GF-D8 (cell line): ENCODE results near the gene OTULIN.
A peak's percentile ranks its signal among the peaks of the same experiment; 100 is the strongest.

Experiments used
- DNase-seq: peaks from one replicate; lab custom pipeline; 2025; lab: John Stamatoyannopoulos, UW

The OTULIN gene

GRCh38 chr5:14668181-14668591 lies 3.7 kb downstream of the OTULIN start:
- DNase-seq, result no peak

DNA sequence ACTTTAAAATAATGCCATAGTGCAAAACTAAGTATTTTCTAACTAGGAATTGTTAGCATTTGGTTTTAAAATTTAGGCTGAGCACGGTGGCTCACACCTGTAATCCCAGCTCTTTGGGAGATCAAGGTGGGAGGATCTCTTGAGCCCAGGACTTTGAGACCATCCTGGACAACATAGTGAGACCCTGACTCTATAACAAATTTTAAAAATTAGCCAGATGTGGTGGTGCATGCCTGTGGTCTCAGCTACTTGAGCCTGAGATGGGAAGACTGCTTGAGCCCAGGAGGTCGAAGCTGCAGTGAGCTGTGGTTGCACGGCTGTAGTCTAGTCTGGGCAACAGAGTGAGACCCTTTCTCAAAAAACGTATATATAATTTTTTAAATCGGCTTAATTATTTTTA lies 4.9 kb downstream of the OTULIN start:
- DNase-seq, result no peak

DNA sequence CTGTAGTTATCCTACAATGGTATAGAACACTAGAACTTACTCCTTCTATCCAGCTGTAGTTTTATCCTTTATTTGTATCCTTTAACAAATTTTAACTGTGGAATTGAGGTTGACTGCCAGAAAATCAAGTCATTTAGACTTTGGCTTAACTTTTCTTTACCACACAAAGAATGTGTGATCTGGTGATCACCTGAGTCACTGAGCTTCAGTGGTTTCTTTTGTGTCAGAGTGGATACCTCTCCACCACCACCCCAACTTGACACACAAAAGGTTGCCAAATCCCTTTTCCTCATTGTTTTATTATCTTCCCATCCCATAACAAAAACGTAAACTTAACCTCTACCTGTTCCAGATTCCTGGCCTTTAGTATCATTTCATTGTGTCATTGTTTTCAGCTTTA lies 5.5 kb downstream of the OTULIN start:
- DNase-seq, result no peak

- no peak for DNase-seq
These were observed 6.9 kb downstream of the OTULIN start for GRCh38 chr5:14671414-14671813.

DNA sequence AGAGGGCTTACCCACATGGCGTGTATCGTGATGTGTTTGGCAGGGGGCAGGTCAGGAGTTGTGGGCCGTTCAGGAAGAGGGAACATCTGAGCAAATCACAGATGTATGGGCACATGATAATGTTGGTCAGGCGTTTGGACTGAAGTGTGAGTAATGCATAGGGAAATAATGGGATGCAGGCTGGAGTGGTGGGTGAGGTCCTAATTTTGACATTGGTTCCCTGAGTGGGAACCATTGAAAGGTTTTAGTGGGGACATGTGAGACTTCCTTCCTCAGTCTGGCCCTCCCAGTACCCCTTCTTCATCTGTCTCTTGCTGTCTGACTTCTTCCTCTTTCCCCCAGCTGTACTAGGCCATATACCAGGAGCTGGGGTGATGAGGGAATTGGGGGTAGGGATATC lies 7.6 kb downstream of the OTULIN start:
- DNase-seq, result peak; percentile 5

DNA sequence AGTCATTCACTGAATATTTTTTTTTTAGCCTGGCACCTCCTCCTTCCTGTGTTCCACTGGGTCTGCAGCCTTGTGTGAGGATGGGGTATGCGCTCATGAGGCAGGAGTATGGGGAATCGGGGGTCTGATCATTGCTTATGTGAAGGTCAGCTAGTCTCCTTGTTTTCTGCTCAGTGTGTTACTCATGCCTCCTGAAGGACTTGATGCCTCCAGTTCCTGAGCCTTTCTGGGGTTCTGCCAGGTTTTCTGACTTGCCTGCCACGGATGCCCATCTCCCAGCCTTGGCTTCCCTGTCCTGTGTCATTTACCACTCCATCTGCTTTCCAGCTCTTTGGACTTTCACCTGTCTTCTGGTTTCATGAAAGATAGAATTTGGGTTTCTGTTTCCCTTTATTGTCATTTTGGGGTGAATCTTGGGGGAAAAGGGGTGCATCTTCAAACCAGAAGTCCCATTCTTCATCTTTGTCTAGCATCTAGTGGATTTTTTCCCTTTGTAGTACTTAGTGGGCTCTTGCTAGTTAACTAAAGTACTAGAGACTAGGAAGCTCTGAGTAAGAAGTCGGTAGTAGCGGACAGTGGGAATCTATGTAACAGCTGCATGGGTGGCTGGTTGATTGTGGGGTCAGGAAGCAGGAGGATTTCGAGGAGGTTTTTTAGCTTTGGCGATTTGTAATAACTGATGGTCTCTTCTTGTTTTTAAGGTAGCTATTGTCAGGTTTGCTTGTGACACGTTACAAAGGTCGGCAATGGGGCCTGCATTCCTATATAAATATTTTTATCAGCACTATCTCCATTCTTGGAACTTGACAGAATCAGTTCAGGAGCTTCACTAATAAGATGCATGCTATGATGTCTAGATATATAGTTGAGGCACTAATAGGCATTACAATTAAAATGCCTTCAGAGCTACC lies 8.2 kb downstream of the OTULIN start:
- no peak for DNase-seq

GRCh38 chr5:14673443-14673842 lies 8.9 kb downstream of the OTULIN start:
- DNase-seq, result no peak

- no peak for DNase-seq
These were observed 10.7 kb downstream of the OTULIN start for GRCh38 chr5:14674983-14675854.

GRCh38 chr5:14675865-14676300 lies 11.4 kb downstream of the OTULIN start:
- DNase-seq, result peak; percentile 61

GRCh38 chr5:14676320-14676719 lies 11.8 kb downstream of the OTULIN start:
- DNase-seq, result peak; percentile 43

DNA sequence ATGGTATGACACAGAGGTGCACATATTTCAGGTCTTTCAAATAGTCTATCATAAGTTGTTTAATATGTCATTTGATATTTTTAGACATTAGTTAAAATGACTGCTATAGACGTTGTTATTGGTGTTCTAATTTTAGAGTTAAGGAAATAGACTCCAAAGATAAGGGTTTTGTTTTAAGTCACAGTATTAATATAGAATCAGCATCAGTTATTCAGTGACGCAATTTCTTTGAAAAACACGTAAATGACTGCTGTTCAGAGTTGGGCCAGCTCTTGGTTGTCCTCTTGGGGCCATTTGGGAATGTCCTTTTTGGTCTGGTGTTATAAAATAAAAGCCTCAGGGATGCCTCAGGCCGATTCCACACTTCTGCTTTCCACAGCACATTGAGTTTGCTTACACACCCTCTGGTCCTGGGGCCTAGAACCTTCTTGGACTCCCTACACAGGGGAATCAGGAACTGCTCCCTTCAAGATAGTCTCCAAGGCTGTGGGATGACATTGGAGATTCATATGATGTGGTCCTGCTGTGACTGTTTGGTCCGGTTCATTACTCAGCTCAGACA lies 14.3 kb downstream of the OTULIN start:
- DNase-seq, result no peak

DNA sequence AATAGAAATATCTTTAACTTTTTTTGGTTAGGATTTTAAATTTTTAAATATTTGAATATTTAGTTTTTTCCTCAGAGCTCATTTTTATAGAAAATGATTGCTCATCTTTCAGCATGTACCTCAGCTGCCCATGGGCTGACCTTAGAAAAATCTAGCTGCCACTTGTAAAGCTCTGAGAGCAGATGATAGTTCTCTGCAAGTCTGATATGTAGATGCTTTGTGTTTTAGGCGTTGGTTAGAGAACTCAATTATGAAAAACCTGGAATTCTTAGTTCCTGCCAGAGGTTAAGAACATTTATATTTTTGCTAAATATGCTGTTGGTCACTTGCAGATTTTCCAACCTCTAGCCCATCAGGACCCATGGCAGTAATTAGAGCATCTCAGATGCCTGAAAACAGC lies 15.1 kb downstream of the OTULIN start:
- DNase-seq, result no peak

DNA sequence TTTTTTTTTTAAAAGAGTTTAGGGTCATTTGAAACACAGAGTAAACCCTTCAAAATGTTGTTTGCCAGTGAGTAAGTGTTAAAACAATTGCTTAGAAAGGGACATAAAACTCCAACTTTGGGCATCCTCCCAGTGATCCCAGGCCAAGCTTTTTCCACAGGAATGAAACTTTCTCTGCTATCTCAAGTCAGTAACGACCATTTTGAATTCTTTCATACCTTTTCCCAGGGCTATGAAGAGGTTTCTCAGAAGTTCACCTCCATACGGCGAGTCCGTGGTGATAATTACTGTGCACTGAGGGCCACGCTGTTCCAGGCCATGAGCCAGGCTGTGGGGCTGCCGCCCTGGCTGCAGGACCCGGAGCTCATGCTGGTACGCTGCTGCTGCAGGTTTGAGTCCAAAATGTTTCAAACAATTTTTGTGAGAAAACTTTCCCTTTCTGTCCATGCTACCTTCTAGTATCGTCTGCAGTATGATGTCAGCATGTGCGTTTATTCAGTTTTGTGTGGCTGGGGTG lies 16.8 kb downstream of the OTULIN start:
- no peak for DNase-seq

DNA sequence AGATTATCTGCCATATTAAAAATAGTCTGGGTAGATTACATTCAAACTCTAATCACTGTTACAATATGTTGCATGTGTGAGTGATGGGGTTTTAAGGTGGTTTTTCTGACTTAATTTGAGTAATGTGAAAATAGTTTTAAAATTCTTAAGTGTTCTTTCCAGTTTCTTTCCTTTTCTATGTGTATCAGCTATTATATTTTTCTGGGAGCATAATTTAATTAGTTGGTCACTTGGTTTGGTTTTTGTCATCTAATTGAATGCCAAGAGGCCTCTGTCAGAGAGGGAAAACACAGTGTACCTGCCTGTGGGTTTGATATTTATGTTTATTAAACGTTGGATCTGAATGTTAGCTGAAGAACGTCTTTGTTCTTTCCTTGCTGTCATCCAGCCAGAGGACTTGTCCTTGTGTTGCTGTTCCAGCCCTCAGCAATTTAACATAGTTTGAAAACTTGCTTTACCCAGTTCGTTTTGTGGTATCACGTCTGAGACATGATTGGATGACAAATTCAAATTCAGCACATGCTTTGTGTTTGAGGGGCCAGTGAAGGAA lies 19.5 kb downstream of the OTULIN start:
- no peak for DNase-seq

DNA sequence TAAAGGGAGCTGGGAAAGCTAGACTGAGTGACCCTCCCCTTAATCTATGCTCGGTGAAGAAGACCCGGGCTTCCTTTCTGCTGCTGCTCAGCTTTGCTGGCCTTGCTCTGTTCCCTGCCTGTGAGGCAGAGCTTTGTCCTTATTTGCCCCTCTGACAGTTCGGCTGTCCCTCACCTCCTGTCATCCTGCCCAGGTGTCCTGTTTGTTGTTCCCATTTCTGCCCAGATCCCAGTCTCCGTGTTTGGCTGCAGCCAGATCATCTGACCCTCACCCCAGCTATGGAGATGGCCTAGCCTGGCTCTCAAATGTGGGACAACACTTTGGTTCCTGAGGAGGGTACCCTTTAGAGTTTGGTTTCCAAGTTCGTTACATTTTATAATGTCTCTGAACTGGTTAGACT lies 20.2 kb downstream of the OTULIN start:
- no peak for DNase-seq

DNA sequence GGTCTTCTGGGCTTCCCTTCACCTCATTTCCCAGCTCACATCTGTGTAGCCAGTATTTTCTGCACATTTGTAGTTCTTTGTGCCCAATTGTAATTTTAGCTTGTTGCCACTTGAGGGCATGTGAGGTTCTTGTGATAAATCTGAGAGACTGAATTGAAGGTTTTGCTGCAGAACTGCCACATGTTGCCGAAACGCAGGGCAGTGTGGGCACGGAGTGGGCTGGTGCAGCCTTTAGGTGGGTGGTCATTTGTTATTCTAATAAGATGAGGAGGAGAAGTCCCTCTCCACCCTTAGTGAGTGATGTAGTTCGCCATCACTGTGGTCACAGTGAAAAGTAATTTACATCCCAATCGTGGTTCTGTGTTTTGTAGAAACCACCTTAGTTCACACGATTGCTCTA lies 21.2 kb downstream of the OTULIN start:
- DNase-seq, result no peak

DNA sequence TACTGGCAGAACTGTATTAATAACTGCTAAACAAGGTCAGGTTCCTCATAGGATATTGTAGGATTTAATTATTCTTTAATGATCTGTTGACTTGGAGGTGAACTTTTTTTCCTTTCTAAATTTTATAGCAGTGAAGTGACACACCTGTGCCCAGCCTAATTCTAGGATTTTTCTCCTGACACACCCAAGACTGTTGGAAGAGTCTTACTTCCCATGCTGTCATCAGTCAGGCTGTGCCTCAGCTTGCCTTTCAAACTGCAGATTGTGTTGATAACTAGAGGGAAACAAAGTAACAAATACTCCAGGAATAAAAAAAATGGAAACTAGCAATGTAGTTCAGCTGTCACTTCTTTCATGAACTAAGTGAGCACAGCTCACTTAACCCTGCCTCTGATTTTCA lies 22.0 kb downstream of the OTULIN start:
- DNase-seq, result no peak

GRCh38 chr5:14687023-14687665 lies 22.6 kb downstream of the OTULIN start:
- DNase-seq, result no peak

DNA sequence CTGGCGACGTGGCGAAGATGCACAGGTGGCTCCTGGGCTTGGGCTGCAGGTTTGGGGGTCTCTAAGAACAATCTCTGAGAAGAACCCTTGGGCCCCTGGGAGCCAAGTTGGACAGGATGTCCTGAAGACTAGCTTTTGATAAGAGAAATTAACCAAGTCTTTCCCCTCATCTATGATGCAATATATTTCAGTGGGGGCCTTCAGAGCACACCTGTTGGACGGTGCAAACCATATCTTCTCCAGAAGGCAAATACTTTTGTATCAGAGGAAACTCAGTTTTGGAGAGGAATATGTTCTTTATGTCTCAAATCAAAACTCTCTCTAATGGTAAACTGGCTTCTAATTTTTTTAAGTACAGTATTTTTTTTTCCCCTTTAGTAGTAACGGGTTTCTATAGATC lies 28.6 kb downstream of the OTULIN start:
- DNase-seq, result no peak

- no peak for DNase-seq
These were observed 30.6 kb downstream of the OTULIN start for GRCh38 chr5:14695152-14695551.

DNA sequence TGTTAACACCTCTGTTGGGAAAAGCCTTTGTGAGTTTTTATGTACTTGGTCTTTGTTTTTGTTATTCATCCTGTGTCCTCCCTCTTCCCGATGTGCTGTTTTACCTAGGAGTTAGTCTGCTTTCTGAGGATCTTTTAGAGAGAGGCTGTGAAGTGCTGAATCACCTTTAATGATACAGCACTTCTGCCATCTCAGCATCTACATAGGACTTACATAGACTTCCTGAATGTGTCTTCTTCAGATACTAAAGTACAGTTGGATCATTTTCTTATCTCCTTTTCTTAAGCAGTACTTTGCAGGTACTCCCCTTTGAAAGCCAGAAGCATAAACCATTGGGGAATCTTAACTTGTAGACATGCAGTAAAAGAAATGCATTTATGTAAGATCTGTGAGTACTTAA lies 31.5 kb downstream of the OTULIN start:
- DNase-seq, result no peak

DNA sequence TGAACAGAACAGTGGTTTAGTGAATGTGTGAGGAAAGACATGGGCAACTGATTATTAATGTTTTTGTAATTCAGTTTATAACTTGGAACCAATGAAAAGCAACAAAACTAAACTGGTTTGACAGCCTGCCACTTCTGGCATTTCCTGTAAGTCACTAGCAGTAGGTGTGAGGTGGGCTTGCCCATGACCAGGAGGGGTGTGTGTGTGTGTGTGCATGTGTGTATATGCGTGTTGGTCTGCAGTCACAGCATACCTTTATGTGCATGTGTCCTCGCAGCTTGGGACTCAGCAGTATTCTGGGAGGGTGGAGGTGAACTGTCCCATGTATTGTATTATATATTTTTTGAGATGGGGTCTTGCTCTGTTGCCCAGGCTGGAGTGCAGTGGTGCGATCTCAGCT lies 32.3 kb downstream of the OTULIN start:
- DNase-seq, result no peak
